GM19240 (cell line): ENCODE results near the gene UBXN7.
A peak's percentile ranks its signal among the peaks of the same experiment; 100 is the strongest.
"Not testable (repeated sequence)": the region's sequence is repeated elsewhere in the genome, so short reads cannot be mapped to it uniquely, and the experiment has no call there.

Experiments used
- DNase-seq: peaks from one replicate; pipeline ENCODE4 v3.0.0; 2011; ENCODE audit warnings: low spot score; ENCODE audit not compliant: insufficient read length

UBXN7 gene

GRCh38 chr3:196317687-196318467 lies 114.3 kb downstream of the UBXN7 start, which contains the start of gene DYNLT2B:
Gene DYNLT2B (minus strand): TSS chr3:196318240. CDS start chr3:196318152, 88 bp downstream.
- DNase-seq, result peak; percentile 94

GRCh38 chr3:196316799-196317686 lies 115.2 kb downstream of the UBXN7 start:
- not testable (repeated sequence) for DNase-seq

GRCh38 chr3:196315821-196316220 lies 116.4 kb downstream of the UBXN7 start:
- DNase-seq, result no peak

GRCh38 chr3:196314597-196314996 lies 117.6 kb downstream of the UBXN7 start:
- DNase-seq, result no peak

- not testable (repeated sequence) for DNase-seq
Measured at GRCh38 chr3:196314086-196314485, 118.1 kb downstream of the UBXN7 start.

GRCh38 chr3:196302960-196303359 lies 129.3 kb downstream of the UBXN7 start:
- not testable (repeated sequence) for DNase-seq

GRCh38 chr3:196302551-196302950 lies 129.7 kb downstream of the UBXN7 start:
- DNase-seq, result not testable (repeated sequence)

- DNase-seq, result no peak
Measured at GRCh38 chr3:196298521-196298920, 133.7 kb downstream of the UBXN7 start.
